HG03354 (cell line): ENCODE data around the gene TIAM1.

ENCODE experiments used
- ATAC-seq: cut with Tn5 transposase; IDR thresholded peaks from one replicate; pipeline ENCODE4 v1.9.1; 2021; ENCODE audit warnings: mild to moderate bottlenecking; ENCODE audit not compliant: unreplicated experiment, poor library complexity, severe bottlenecking

The TIAM1 gene

DNA sequence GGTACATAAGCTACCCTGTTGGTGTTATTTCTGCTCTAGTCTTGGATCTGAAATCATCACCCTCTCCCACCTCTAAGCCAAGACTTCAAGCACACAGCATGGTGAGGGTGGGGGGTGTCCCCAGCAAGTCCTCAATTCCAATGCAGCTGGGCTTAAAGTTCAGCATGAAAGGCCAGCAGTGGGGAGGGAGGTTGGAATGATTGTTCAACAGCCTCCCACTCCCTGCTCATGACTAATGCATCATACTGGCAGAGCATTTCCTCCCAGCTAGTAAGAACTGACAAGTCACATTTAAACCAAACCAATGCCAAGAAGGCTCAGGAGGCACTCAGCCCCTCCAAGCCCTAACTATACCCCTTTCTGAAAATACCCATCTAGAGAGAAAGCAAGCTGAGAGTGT is 50.1 kb downstream of the TIAM1 start:
- ATAC-seq = no peak

DNA sequence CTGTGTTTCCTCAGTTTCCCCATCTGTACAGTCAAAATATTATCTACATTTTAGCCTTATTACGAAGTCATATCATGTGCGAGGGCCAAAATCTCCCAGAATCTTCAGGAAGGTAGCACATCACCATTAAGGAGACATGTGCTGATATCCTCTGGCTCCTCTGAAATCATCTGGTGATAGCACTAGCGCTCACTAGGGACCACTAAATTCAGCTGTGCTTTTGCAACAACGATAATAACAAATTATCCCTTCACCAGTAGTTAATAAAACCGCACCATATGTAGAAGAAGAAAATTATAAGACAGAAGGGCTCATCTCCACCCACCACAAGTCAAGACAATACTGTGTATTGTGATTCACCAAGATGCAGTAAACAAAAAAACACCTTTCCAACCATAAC is 53.3 kb downstream of the TIAM1 start:
- ATAC-seq = no peak

DNA sequence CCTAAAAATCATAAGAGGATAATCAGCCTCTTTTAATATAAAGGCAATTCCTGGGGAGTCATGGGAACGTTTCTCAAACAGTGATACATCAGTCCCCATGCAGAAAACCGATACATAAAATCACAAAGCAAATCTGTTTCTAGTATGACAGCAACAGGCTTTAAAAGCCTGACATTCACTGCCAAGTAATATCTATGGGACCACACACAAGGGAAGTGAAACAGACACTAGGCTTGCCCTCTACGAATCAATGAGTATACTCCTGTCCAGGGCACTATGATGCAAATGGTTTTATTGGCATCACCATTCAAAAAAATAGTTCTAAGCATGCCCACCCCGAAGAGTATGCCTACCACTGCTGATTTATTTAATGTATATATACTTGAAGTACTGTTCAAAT is 54.4 kb downstream of the TIAM1 start:
- ATAC-seq = no peak

DNA sequence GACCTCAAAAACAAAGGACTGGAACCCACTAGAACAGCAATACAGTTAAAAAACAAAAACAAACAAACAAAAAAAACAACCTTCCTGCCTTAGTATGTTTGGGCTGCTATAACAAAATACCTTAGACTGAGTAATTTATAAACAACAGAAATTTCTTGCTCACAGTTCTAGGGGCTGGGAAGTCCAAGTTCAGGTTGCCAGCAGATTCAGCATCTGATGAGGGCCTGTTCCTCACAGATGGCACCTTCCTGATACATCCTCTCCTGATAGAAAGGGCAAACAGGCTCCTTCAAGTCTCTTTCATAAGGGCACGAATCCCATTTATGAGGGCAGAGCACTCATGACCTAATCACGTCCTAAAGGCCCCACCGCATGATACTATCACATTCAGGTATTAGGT is 55.9 kb downstream of the TIAM1 start:
- ATAC-seq = no peak

DNA sequence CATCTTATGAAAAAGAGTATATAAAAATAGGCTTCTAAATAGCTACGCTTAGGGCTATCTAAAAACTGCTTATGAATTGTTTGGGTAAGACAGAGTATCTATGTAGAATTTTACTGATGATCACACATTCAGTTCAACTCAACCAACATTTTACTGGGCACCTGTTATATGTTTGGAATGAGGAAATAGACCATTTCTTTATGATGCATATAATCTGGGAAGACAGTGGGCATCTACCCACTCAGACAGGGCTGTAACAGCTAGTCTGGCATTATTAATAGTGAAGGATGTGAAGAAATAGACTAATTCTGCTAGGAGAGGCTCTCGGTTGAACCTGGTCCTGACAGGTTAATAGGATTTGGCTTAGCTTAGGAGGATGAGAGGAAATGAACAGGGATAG is 56.9 kb downstream of the TIAM1 start:
- no peak for ATAC-seq

DNA sequence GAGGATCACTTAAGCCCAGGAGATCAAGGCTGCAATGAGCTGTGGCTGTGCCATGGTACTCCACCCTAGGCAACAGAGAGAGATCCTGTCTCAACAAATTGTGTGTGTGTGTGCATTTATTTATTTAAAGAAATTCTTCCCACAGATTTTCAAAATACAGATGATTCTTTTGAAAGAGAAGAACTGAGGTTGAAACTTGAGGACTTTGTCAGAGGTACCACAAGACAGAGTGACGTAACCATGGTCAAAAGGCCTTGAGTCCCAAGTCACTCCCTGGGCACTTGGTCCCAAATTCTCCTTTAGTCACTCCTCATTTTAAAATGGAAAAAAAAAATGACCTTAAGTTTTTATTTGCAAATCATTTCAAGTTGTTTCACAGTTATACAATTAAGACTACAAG is 57.4 kb downstream of the TIAM1 start:
- ATAC-seq = no peak

DNA sequence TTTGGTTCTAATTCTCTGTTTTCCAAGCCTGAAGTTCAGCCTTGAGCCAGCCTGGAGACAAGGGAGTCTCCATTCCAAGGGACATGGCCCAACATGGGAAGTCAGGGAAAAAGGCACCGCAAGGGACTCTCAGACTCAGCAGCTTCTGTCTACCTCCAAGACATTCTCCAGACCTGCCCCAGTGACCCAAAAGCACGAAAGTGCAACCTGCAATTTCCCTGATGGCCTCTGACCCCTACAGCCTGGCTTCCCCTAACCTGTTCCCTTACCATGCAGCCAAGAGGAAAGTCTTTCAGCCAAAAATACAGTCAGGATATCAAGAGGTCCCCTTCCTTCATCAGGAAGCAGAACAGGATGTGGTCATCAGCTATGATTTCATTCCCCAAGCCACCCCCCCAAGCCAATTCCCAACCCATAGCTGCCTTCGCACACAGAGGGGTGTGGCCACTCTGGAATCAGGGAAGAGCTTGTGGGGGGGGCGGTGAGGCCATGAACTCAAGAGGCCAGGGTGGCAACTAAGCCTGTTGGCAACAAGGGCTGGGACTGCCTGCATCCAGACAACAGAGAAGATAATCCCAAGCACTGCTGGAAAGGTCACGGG is 59.2 kb downstream of the TIAM1 start:
- no peak for ATAC-seq

DNA sequence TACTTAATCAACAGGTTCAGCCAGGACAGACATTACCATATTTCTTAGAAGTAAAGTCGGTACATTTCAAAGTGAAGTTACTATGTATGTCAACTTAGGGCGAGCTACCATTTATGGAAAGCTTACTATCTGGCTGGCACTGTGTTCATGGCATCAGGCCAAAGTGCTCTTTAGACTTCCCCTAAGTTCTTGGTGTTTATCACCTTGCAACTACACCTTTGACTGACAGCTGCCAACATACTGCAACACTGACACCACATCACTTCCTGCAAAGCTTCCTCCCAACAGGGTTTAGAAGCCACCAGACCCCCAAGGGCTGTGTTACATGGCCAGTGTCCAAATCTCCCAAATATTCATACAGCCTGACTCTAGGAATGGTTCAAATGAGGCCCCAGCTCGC is 61.0 kb downstream of the TIAM1 start:
- no peak for ATAC-seq

DNA sequence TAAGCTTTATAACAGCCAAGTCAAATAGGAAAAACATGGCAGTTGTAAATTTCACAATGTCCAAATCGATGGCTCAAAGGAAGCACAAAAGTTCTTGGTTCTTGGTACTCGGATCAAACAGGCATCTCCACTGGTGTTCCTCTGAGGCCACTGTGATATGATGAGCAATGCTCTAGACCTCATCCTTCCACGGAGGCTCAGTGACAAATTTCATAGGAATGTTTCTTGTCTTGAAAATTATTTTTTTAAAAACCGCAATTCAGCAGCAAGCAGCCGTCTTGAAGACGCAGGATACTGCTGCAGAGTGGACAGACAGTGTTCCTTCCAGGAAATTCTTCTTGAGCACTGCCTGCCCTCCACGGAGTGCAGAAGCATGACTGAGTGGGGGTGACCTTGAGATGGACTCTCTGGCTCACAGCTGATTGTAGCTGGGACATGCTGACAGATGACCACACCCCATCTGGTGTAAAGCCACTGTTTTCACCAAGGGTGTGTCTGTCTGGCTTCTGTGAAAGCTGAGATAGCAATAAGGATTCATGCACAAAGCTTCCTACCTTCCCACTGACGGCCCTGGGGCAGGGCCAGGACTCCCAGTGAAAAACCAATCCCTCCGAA is 61.9 kb downstream of the TIAM1 start:
- no peak for ATAC-seq

DNA sequence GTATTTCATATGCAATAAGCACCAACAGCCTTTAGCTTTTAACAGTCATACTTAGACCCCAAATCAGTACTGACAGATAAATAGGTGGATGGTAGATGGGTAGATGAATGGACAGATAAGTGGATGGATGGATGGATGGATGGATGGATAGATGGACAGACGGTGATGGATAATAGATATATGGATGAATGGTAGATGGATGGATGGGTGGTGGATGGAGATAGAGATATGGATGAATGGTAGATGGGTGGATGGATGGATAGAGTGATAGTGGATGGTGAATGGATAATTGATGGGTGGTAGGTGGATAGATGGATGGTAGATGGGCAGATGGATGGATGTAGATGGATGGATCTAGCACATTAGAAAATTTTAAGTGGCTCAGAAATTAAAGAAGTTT is 62.5 kb downstream of the TIAM1 start:
- ATAC-seq = no peak

DNA sequence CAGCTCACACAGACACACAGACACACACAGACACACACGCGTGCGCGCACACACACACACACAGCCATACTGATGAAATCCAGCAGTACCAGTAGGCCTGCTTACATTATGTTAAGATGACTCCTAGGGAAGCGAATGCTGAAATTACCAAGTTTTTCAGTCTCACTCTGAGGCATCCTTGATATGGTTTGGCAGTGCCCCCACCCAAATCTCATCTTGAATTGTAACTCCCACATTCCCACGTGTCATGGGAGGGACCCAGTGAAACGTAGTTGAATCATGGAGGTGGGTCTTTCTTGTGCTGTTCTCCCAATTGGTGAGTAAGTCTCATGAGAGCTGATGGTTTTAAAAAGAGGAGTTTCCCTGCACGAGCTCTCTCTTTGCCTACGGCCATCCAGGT is 64.1 kb downstream of the TIAM1 start:
- ATAC-seq = no peak

DNA sequence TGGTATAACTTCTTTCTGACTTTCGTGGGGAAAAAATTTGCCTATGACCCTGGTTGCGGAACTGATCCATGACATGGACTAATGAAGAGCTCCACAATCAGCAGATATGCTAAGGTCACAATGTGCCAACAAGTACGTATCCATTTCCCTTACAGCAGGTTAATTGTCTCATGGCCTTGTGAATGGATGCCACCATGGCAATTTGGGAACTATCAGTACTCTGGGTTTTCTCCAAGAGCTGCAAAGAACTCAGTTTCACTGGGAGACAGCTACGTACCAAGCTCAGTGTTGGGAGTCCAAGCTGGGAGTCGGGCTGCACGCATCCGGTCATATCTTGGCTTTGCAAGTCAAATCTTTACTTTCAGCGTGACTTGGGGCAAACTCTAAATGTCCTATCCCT is 64.8 kb downstream of the TIAM1 start:
- no peak for ATAC-seq

DNA sequence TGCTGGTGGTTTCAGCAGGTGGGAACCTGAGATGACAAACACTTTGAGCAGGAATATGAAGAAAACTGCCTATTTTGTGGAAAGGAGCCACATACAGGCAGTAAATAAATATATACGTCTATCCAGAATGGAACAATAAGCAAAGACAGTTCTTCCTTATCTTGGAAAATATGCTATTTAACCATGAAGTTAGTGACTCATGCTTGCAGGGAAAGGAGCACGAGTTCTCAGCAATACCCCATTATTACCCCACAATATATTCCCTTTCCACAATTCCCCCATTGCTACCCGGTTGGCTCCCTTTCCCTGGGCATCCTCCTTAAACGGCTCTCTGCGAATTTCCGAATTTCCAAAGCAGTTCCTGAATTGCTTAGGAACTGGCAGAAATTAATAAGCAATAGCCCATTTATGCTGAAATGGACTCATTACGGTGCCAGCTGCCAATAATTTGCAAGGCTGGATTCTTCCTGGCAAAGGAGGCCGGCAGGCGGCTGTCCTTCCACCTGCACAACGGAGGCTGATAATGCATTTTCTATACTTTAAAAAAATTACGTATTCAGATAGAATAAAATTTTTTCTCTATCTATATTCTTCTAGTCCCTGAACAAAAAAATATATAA is 65.4 kb downstream of the TIAM1 start:
- no peak for ATAC-seq

DNA sequence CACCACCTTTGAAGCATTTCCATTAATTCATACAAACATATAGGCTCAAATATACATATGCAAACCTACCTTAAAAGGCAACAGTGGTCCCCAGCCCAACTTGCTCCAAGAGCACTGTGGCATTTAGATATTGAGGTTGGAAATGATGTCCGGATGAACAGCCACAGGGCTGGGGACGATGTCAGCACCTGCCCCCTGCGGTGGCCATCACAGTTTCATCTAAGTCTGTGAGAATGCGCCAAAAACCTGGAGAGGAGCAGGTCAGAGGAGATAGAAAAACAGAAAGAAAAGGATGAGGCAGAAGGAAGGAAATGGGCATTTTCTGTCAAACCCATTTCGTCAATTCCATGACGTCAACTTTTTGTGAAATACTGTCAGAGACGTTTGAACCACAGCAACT is 67.4 kb downstream of the TIAM1 start:
- no peak for ATAC-seq

DNA sequence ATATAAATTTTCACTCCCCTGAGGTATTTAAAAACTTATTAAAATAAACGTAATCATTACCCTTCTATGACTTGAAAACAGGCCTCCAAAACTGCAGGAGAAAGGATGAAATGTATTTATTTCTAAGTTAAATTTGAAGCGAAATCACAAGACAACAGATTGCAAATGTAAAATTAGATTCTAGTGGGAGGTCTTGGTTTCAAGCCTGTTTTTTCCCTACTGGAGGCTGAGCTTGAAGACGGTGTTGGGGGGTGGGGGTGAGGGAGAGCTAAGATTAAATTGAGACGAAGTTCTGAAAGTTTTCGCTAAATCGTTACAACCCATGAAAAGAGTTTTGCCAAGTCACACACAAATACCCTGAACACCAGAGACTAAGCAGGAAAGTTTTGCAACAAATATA is 68.2 kb downstream of the TIAM1 start:
- no peak for ATAC-seq

DNA sequence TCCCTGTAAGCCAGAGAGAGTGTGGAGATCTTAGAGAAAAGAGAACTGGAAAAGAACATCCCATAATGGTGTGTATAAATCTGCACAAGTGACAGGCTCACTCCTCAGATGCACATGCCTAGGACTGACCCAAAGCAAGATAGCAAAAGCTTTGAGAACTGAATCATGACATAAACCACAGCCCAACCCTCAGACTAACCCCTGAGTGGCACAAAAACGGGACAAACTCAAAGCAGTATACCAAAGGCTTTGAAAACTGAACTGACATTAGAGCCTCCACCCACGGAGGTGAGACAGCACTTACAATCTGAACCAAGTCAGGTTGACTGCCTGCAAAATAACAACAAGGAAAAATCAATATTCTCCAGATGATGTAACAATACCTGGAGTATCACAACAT is 70.8 kb downstream of the TIAM1 start:
- ATAC-seq = no peak

DNA sequence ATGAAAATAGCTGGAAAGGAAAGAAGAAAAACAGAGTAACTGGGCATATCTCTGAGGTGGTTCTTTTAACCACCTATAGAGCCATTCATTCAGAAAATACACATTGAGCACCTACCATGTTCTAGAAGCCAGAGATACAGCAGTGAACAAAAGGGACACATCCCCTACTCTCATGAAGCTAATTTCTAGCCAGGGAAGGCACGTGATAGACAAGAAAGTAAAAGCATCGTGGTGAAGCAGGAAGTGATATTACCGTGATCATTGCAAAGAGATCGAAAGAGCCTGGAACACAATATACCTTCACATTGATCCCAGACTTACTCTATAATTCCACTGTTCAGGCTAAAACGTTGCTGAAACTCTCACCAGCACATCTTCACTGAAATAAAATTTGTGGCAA is 76.0 kb downstream of the TIAM1 start:
- no peak for ATAC-seq

DNA sequence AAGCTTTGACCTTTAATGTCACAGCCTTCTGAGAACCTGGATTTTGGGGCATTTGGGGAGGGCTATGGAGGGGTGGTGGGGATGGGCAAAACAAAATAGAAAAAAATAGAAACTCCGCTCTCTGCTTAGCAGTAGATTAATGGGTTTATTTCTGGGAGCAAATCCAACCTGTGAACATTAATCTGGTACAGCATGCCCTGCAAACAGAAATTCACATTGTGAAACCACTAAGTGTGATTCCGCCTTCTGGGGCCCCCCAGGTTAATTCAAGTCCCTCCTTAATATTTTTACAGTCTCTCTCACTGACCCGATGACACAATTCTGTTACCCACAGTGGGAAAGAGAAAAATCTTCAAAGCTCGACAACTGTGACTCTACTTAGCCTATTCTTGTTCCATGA is 76.4 kb downstream of the TIAM1 start:
- ATAC-seq = no peak

DNA sequence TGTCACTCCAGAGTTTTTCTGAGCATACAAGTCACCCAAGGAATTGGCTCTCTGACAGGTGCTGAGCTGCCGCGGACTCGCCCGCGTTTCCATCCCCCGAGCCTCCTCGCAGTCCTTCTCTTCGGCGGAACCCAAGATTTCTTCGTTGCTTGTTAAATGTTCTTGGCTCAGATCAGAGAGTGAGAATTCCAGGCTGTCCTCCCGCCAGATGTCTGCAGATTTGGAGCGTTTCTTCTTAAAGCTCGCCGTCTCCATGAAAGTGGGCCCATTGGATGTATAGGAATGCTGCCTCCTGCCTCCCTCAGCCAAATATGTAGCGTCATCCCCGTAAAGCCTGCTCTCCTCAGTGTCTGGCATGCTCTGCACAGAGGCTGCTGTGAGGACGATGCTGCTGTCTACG is 77.8 kb downstream of the TIAM1 start:
- ATAC-seq = no peak

DNA sequence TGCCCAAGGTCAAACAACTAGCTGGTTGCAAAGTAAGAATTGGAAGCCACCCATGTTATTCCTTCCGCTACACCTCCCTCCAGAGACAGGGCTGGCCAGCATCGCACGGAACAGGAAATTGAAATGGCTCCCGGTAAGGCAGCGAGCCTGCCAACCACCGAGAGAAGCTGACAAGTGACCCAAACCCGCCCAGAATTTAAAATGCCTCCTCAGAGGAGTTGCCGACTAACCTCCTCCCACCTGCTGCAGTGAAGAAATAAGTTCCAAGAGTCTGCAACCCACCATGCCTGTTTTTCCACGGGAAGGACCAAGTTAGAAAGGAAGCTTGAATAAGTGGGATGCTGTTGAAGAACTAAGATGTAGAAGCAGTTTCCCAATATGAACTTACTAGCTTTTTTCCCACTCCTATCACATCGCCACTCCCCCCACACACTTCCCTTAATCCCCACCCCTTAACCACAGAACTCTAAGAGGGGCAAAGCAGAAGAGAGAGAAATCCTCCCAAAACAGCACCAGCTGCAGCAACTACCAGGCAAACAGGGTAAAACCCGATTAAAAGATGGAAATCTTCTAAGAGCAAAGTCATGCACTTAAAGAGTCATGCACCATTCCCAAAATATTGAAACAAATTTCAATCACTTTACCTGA is 78.6 kb downstream of the TIAM1 start:
- no peak for ATAC-seq

DNA sequence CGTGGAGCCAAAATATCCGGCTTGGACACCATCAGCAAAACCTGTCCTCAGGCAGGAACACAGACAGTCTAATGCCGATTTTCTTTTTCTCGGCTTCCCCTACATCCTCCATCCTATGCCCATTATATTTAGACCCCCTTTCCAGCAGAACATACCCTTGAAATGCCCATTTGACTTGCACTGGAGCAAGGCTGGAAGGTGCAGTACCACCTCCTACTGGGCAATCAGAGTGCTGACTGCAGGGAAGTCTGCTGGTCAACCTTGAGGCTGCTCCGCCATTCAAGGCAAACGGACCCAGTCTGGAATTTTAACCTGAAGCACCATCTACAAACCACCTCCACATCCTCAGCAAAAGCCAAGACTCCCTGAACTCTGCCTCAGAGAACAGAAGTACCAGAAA is 79.5 kb downstream of the TIAM1 start:
- no peak for ATAC-seq
